ENCODE data around the gene STRN4. TPM values are rescaled to one million over a fixed set of nuclear protein-coding genes. Genes with fewer than 3 reads are reported as not detected.

STRN4 gene
- total RNA-seq, 1 experiment from 2014 or later: 143 TPM

DNA sequence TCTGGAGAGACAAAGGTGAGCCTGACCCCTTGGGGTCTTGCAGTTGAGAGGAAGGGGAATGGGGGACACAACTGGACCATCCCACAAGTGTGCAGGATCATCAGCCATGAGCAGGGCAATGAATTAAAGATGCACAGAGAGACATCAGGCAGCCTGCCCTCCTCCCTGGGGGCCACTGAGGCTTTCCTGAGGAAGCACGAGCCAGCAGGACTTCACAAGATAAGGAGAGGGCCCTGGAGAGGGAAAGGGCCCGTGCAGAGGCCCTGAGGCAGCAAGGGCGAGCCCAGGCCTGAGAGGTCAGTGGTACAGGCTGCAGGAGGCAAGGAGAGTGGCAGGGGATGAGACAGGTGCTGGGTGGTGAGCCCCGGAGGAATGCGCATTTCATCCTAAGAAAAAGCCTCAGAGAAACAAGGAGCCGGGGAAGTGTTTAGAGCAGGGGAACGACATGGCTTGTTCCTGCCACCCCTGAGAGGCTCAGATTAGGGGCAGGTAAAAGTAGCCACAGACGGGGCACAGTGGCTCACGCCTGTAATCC is 20.3 kb downstream of the STRN4 start:
- no peak overlapping the region for H2BK12ac ChIP-seq (ENCODE audit: insufficient read length, low read depth, low read length)
- no peak overlapping the region for H2AK5ac ChIP-seq (ENCODE audit: insufficient read length, low read length)
- Mint-ChIP-seq H3K4me3 (peak overlapping the region in 1 of 2 experiments; percentile 50; a peak in 3 of 5 replicates), H3K27me3 (ENCODE audit: low read depth) (no peaks in the 10 kb centered on the region; the same call in 1 of the 2 replicates), H3K36me3 (ENCODE audit: insufficient read depth in 1 of 3, low read depth in 3 of 3) (peaks cover 45 to 88% (median 85%) of the 10 kb centered on the region in 3 experiments), H3K27ac (peak overlapping the region; percentile 85 to 94 (median 87)), H3K9me3 (no peaks in the 10 kb centered on the region), H3K4me1 (peaks cover 15 to 27% of the 10 kb centered on the region in 2 experiments)
- H4K5ac ChIP-seq (ENCODE audit: insufficient read length, low read depth, low read length): no peak overlapping the region
- TF ChIP-seq, protein P1, sequence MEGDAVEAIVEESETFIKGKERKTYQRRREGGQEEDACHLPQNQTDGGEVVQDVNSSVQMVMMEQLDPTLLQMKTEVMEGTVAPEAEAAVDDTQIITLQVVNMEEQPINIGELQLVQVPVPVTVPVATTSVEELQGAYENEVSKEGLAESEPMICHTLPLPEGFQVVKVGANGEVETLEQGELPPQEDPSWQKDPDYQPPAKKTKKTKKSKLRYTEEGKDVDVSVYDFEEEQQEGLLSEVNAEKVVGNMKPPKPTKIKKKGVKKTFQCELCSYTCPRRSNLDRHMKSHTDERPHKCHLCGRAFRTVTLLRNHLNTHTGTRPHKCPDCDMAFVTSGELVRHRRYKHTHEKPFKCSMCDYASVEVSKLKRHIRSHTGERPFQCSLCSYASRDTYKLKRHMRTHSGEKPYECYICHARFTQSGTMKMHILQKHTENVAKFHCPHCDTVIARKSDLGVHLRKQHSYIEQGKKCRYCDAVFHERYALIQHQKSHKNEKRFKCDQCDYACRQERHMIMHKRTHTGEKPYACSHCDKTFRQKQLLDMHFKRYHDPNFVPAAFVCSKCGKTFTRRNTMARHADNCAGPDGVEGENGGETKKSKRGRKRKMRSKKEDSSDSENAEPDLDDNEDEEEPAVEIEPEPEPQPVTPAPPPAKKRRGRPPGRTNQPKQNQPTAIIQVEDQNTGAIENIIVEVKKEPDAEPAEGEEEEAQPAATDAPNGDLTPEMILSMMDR (conservative IDR thresholded peaks at IDR 0.05): no peak
- no peaks in the 10 kb centered on the region for H3K23me2 ChIP-seq (ENCODE audit: insufficient read length, low read depth, low read length, poor library complexity, severe bottlenecking)
- no peak overlapping the region for H3K56ac ChIP-seq (ENCODE audit: insufficient read length, low read depth, low read length)
- H3K14ac ChIP-seq (ENCODE audit: insufficient read depth, low read length): no peak overlapping the region
- no peaks in the 10 kb centered on the region for H3K79me2 ChIP-seq (ENCODE audit: insufficient read depth, low read length)
- no peak overlapping the region for H3K23ac ChIP-seq (ENCODE audit: insufficient read length, low read depth, low read length)
- no peak overlapping the region for H4K8ac ChIP-seq (replicated peaks; ENCODE audit: insufficient read length, low read depth, low read length)
- no peaks in the 10 kb centered on the region for H3K4me1 ChIP-seq (ENCODE audit: insufficient read depth, low read length)
- H4K91ac ChIP-seq (ENCODE audit: insufficient read length, low read depth, low read length): no peak overlapping the region
- no peak overlapping the region for H3K18ac ChIP-seq (ENCODE audit: insufficient read length, low read depth, low read length)
- no peak overlapping the region for H2BK15ac ChIP-seq (ENCODE audit: low read depth, low read length)
- H3K9ac ChIP-seq (ENCODE audit: extremely low read depth, insufficient read length, low read length): no peak overlapping the region
- no CpG with 5 or more reads among the region's 9 CpGs for WGBS (ENCODE audit: extremely low coverage, insufficient read length, low lambda C conversion rate)
- H3K27me3 ChIP-seq (ENCODE audit: insufficient read depth, low read length): no peaks in the 10 kb centered on the region
- H3K79me1 ChIP-seq (ENCODE audit: insufficient read depth, low read depth, low read length, poor library complexity, severe bottlenecking): no peaks in the 10 kb centered on the region
- H2BK120ac ChIP-seq (ENCODE audit: low read depth, low read length, poor library complexity, severe bottlenecking): no peak overlapping the region
- H3T11ph ChIP-seq (ENCODE audit: low read length): no peak overlapping the region
- H2BK5ac ChIP-seq (ENCODE audit: insufficient read length, low read length): no peak overlapping the region
- no peak overlapping the region for H2BK20ac ChIP-seq (ENCODE audit: low read depth, low read length, poor library complexity, severe bottlenecking)
- H3K27ac ChIP-seq (ENCODE audit: insufficient read length, low read depth, low read length): no peak overlapping the region
- no peaks in the 10 kb centered on the region for H4K20me1 ChIP-seq (ENCODE audit: control insufficient read depth, insufficient read depth, insufficient read length)
- H3K9me3 ChIP-seq (ENCODE audit: control insufficient read depth, low read depth, low read length): no peaks in the 10 kb centered on the region
- DNase-seq: no peak
- H3K4ac ChIP-seq (ENCODE audit: low read depth, low read length): no peak overlapping the region
- H3K4me2 ChIP-seq (ENCODE audit: insufficient read depth, insufficient read length, low read length): no peak overlapping the region
- no peak overlapping the region for H2AFZ ChIP-seq (ENCODE audit: low read length)
